Measurements from ENCODE around the gene ST6GALNAC2. TPM values are rescaled to one million over a fixed set of nuclear protein-coding genes. Genes with fewer than 3 reads are reported as not detected.
A peak's percentile ranks its signal among the peaks of the same experiment; 100 is the strongest.

ST6GALNAC2 gene
- total RNA-seq, 2 experiments from 2014 or later, result 3.4 to 3.9 TPM

DNA sequence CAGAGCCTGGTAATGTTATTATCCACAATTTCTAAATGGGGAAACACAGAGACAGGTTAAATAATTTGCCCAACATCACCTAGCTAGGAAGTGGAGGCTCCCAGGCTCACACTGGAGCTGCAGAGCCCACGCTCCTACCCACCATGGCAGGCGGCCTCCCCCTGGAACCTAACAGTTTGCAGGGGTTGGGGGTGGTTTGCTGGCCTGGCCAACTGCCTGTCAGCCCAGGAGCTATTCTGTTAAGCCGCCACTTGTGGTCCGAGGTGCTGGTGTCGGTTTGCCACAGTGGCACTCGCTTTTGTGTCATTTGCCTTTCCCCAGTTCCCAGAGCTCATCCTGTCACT, 42.2 kb downstream of the ST6GALNAC2 start:
- H3K4me3 Mint-ChIP-seq, result no peak overlapping the region
- DNase-seq (no peak), ATAC-seq (ENCODE audit: low read depth) (no peak)
- no peaks in the 10 kb centered on the region for H3K36me3 Mint-ChIP-seq
- POLR2A ChIA-PET, result interaction anchor here (0.8 kb wide), 1 partner anchor 14 kb away, joined by 3 read pairs; no protein-coding TSS in a partner anchor
- H3K27ac Mint-ChIP-seq, result no peak overlapping the region
- no peaks in the 10 kb centered on the region for H3K9me3 Mint-ChIP-seq
- peaks cover 18% of the 10 kb centered on the region for H3K27me3 Mint-ChIP-seq
- H3K4me1 Mint-ChIP-seq, result peaks cover 12% of the 10 kb centered on the region

DNA sequence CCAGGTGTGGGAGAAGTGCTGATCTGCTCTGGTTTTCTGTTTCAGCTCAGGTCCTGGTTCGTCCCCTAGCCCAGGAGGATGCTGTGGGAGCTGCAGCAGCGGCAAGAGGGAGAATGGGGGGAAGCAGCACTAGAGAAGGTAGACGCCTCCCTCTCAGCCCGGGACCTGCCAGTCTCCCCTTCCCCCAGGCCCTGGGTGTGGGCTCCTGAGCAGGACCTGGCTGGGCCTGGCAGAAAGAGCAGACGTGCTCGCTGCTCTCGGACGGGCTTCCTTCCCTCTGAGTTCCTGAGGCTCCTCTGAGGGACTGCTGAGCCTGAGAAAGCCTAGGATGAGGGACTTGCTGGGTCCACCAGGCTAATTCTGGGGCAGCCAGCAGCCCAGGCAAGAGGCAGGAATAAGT, 42.7 kb downstream of the ST6GALNAC2 start:
- H3K4me1 Mint-ChIP-seq, result peaks cover 12% of the 10 kb centered on the region
- DNase-seq, result no peak
- ATAC-seq (ENCODE audit: low read depth), result no peak
- H3K27ac Mint-ChIP-seq, result no peak overlapping the region
- no peaks in the 10 kb centered on the region for H3K9me3 Mint-ChIP-seq
- no peaks in the 10 kb centered on the region for H3K36me3 Mint-ChIP-seq
- peaks cover 20% of the 10 kb centered on the region for H3K27me3 Mint-ChIP-seq
- no peak overlapping the region for H3K4me3 Mint-ChIP-seq
- POLR2A ChIA-PET, result no interaction called here

DNA sequence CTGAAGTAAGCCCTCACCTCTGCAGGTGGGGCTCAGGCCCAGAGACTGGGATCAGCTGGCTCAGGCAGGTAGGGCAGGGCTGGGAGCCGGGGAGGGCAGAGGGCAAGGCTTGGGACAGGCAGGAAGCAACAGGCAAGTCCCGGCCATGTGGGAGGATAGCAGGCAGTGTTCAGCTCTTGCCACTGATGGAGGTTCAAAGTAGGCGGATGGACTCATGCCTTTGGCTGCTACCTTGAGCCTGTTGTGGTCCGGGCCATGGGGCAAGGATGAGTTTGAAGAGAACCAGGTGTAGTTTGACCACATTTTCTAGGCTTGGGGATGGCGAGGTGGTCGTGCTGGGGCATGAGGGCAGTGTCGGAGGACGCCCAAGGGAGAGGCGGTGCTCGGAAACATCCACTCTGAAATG, 43.1 kb downstream of the ST6GALNAC2 start:
- POLR2A ChIA-PET, result no interaction called here
- Mint-ChIP-seq H3K27me3 (peaks cover 20% of the 10 kb centered on the region), H3K36me3 (no peaks in the 10 kb centered on the region), H3K4me3 (no peak overlapping the region), H3K4me1 (peaks cover 12% of the 10 kb centered on the region), H3K9me3 (no peaks in the 10 kb centered on the region), H3K27ac (no peak overlapping the region)
- DNase-seq (no peak), ATAC-seq (ENCODE audit: low read depth) (no peak)

DNA sequence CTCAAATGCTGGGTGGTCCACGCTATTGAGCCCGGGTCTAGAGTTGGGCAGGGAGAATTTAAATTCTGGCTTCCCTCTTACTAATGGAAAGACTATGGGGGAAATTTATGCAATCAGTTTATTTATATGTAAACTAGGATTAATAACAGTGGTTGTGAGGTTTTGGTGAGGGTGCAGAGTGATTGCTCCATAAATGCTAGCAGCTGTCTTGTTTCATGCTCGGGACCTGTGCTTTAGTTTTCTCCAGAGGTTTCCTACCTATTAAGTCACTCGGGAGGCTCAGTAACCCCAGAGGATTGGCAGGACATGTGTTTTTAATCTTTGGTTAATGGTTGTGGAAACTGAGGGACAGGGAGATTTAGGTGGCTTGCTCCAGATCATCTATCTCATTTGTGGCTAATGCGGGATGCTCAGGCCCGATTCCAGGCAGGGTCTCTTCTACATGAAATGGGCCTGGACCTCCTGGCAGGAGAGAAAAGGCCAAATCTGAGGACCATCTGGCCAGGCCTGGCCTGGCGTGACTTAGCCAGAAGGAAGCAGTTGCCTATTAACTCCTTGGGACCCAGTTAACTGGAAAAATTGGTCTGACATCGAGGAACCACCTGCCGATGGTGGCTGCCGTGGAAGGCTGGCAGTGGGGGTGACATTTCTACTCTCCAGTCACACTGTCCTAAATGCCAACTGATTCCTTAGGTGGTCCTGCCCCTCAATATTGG, 43.8 kb downstream of the ST6GALNAC2 start:
- DNase-seq, result no peak
- Mint-ChIP-seq H3K36me3 (no peaks in the 10 kb centered on the region), H3K9me3 (no peaks in the 10 kb centered on the region), H3K4me1 (peaks cover 12% of the 10 kb centered on the region), H3K27ac (no peak overlapping the region), H3K4me3 (no peak overlapping the region), H3K27me3 (peaks cover 24% of the 10 kb centered on the region)
- POLR2A ChIA-PET, result no interaction called here
- ATAC-seq (ENCODE audit: low read depth), result no peak

DNA sequence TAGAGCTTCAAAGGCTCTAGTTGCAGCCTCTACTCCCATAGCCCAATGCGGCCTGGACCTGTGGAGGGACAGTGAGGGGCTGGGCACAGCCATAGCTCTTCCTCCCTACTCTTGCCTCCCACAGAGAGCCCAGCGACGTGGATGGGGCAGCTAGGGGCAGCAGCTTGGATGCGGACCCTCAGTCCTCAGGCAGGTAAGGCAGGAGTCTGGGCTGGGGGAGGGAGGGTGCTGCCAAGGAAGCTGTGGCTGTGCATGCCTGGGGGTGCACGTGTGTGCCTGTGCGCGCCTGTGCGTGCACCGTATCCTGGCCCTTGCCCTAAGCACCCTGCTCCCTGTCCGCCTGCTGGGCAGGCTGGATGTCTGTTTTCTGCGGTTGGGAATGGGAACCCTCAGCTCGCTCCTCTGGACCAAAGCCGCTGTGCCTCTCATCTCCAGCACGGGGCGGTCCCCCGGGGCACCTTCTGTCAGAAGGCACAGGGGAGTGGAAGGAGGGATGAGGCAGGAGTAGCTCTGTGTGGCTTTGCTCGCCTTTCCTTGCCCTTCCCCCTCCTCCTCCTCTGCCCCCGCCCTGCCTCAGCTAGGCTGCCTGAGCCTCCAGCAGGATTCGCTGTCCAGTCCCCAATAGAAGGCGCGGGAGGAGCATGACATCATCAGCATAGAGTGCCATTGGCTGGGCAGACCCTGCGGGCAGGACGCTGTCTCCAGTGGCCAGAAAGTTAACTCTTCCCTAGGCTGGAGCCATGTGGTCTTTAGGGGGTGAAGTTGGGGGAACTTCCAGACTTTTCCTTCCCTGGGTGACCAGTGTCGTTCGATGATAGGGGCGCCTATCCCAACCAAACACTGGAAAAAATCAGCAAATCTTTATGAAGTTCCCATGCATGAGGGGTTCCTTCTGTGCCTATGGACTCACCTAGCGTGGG, 45.0 kb downstream of the ST6GALNAC2 start:
- H3K36me3 Mint-ChIP-seq, result no peaks in the 10 kb centered on the region
- H3K9me3 Mint-ChIP-seq, result no peaks in the 10 kb centered on the region
- no peak overlapping the region for H3K27ac Mint-ChIP-seq
- peaks cover 31% of the 10 kb centered on the region for H3K27me3 Mint-ChIP-seq
- peaks cover 11% of the 10 kb centered on the region for H3K4me1 Mint-ChIP-seq
- DNase-seq (no peak), ATAC-seq (ENCODE audit: low read depth) (peak; percentile 35)
- POLR2A ChIA-PET, result interaction anchor here (1.5 kb wide), 1 partner anchor 13 kb away, joined by 6 read pairs; no protein-coding TSS in a partner anchor
- no peak overlapping the region for H3K4me3 Mint-ChIP-seq

DNA sequence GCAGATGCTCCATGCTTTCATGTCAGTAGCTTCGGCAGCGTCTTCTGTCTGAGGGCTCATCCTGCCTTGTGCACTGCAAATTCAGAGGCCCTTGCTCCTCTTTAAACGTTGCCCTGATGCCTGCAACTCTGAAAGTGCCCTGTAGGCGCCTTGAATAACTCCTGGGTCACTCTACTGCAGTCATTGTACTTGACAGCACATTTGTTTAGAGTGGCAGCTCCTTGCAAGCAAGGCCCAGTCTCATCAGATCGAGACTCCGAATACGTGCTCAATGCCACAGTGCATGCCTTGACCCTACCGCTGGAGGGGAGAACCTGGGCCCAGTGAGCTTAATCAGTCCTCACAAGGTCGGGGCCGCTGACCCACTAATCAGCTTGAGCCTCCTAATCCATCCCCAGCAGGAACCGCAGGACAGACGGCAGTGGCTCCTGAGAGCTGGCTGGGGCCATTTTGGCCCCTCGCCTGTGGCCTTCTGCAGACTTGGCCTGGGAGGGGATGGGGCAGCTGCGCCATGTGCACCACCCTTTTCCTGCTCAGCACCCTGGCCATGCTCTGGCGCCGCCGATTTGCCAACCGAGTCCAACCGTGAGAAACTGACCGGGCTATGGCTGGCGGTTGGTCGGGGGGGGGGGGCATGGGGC, 45.9 kb downstream of the ST6GALNAC2 start, which contains the start of gene PRCD:
Gene PRCD, plus strand, starts transcription at position 414 of the 641 bp plus-strand sequence. Its CDS starts 98 bp downstream, at position 512.
- Mint-ChIP-seq H3K9me3 (no peaks in the 10 kb centered on the region), H3K4me1 (peaks cover 11% of the 10 kb centered on the region), H3K36me3 (no peaks in the 10 kb centered on the region), H3K4me3 (peak within 1 kb of the TSS; percentile 28), H3K27ac (no peak within 1 kb of the TSS), H3K27me3 (peaks cover 36% of the 10 kb centered on the region)
- POLR2A ChIA-PET, result interaction anchor here (1.5 kb wide), 1 partner anchor 12 kb away, joined by 6 read pairs; no protein-coding TSS in a partner anchor
- DNase-seq (no peak), ATAC-seq (ENCODE audit: low read depth) (no peak)

DNA sequence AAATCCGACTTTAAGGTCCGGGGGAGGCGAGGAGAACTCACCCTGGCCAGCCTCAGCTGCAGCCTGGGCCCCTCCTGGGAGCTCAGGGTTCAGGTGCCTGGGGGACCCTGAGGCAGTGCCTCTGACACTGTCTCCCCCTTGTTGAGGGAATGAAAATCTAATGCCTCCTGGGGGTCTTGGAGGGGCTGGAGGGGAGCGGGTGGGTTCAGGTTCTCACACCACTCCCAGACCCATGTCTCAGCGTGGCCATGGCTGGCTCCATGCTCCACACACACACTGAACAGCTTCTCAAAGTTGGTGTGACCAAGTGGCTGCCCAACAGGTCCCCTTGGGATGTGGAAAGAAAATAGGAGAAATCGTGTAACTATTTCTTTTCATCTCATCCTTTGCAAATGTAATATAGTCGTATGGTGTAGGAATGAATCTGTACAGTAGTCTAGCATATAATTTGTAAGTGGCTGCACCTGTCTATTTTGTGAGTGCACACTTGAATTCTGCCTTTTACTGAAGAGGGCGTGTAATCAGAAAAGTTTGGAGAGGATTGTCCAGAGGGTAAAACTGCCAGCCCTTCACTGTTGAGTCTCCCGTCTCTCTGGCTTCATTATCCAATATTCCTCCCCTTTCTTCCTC, 46.6 kb downstream of the ST6GALNAC2 start:
- Mint-ChIP-seq H3K4me1 (peaks cover 8% of the 10 kb centered on the region), H3K4me3 (peak overlapping the region; percentile 28), H3K27me3 (peaks cover 36% of the 10 kb centered on the region), H3K27ac (no peak overlapping the region), H3K9me3 (no peaks in the 10 kb centered on the region), H3K36me3 (no peaks in the 10 kb centered on the region)
- ATAC-seq (ENCODE audit: low read depth), result no peak
- POLR2A ChIA-PET, result interaction anchor here (0.5 to 0.6 kb wide), 2 partner anchors 18 to 546 kb away, joined by 3 read pairs; no protein-coding TSS in a partner anchor
- no peak for DNase-seq

DNA sequence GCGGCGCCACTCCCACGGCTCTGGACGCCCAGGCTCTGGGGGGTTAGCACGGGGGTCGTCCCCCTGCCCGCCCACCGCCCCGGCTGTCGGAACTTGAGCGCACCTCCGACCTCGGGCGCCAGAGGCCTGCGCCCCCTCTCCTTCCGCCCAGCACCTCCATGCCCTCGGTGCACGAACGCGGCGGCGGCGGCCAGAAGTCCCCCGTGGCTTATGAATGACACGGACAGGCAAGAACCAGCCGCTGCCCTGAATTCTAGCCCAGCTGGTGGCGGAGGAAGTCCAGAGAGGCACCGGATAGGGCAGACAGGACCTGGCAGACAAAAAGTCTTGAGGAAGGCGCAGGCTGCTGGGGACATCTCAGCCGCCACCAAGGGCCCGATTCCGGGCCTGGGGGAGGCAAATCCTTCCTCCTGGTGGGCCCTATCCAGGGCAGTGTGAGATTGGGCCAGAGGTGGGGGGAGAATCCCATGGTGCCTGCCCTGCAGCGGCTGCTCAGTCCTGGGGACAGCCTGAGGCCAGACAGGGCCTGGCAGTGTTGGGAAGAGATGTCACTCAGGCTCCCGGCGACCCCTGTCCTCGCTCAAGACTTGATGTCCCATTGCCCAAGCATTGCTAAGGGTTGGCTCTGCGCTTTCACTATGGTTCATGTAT, 47.3 kb downstream of the ST6GALNAC2 start:
- H3K27ac Mint-ChIP-seq, result no peak overlapping the region
- DNase-seq (no peak), ATAC-seq (ENCODE audit: low read depth) (no peak)
- POLR2A ChIA-PET, result interaction anchor here (0.5 to 0.6 kb wide), 2 partner anchors 19 to 546 kb away, joined by 3 read pairs; no protein-coding TSS in a partner anchor
- H3K27me3 Mint-ChIP-seq, result peaks cover 34% of the 10 kb centered on the region
- peaks cover 5% of the 10 kb centered on the region for H3K4me1 Mint-ChIP-seq
- no peaks in the 10 kb centered on the region for H3K9me3 Mint-ChIP-seq
- H3K4me3 Mint-ChIP-seq, result peak overlapping the region; percentile 28
- H3K36me3 Mint-ChIP-seq, result no peaks in the 10 kb centered on the region

DNA sequence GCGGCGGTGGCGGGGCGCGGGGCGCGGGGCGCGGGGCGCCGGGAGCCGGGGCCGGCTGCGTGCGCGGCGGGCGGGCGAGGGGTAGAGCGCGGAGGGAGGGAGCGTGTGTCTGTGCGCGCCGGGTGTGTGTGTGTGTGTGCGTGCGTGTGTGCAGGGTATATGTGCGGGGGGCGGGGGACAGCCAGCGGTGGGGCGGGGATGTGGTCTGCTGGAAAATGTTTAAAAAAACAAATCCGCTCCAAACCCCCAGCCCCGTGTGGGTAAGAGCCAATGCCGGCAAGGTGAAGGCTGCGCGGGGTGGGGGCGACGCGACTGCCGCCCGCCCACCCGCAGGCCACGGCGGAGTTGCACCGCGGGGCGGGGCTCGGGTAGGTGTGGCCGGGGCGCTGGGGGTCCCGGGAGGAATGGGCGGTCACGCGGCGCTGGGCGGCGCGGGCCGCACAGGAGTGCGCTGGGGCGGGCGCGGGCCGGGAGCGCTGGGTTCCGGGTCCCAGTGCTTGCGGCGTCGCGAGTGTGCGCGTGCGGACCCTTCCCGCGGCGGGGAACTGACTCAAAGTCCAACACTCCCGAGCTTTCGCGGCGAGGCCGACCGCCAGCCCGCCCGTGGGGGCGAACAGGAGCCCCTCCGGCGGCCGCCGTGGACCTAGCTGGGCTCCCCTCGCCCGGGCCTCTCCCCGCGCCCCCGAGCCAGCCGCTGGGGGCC, 47.9 kb downstream of the ST6GALNAC2 start, which contains the start of gene CYGB:
Gene CYGB, minus strand, starts transcription at position 132 of the 703 bp plus-strand sequence. CDS start 167 bp downstream, outside the sequence.
- Mint-ChIP-seq H3K4me1 (peaks cover 5% of the 10 kb centered on the region), H3K9me3 (no peaks in the 10 kb centered on the region), H3K27ac (no peak within 1 kb of the TSS), H3K4me3 (no peak within 1 kb of the TSS), H3K27me3 (peaks cover 34% of the 10 kb centered on the region), H3K36me3 (no peaks in the 10 kb centered on the region)
- ATAC-seq (ENCODE audit: low read depth), result peak; percentile 31
- DNase-seq, result no peak
- POLR2A ChIA-PET, result interaction anchor here (0.6 to 1.1 kb wide), 2 partner anchors 10 to 196 kb away, joined by 5 to 7 read pairs; no protein-coding TSS in a partner anchor

DNA sequence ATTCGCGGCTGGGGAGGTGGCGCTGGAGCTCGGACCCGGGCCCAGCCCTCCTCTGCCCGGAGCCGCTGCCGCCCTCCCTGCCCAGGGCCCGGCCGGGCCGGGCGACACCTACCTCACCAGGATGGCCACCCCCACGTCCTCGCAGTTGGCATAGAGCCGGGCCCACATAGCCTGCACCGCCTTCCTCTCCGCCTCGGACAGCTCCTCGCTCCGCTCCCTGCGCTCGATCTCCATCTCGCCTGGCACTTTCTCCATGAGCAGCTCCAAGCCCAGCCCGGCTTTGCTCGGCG, 48.4 kb downstream of the ST6GALNAC2 start:
- Mint-ChIP-seq H3K36me3 (no peaks in the 10 kb centered on the region), H3K4me3 (no peak overlapping the region)
- POLR2A ChIA-PET, result interaction anchor here (1.1 kb wide), 1 partner anchor 9 kb away, joined by 5 read pairs; no protein-coding TSS in a partner anchor

DNA sequence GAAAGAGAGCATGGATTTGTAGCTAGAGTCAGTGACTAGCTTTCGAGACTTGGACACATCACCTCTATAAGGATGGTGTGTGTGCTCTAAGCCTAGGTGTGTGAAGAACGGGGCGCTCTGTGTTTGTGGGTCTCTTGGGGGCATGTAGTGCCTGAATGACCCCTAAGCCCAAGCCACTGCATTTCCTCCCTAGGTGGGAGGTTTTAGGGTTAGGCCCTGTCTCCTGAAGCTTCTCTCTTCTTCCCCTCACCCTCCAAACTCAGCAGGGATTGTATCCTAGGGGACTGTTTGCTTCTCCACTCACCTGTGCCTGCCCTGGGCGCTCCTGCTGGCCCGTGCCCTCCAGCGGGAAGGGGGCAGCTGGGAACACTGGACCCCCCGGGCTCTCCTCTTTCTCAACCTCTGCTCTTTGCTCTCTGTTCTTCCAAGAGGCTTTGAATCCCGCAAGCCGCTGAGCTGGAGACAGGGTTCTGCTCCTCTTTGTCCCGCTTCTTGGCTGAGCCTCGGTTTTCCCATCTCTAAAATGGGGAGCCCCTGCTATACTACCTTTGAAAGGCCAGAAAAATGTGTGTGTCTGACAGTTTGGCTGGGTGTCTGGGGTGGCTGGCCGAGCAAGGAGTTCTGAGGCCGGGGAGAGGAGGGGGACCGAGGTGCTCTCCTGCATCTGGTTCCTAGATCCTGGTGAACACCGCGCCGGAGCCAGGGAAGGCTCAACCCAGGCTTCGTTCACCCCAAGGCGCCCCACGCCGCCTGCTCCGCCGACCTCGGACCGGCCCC, 49.0 kb downstream of the ST6GALNAC2 start:
- Mint-ChIP-seq H3K27me3 (peaks cover 32% of the 10 kb centered on the region), H3K27ac (no peak overlapping the region), H3K9me3 (no peaks in the 10 kb centered on the region), H3K36me3 (no peaks in the 10 kb centered on the region), H3K4me1 (peaks cover 5% of the 10 kb centered on the region), H3K4me3 (no peak overlapping the region)
- POLR2A ChIA-PET, result interaction anchor here (0.8 to 1.1 kb wide), 2 partner anchors 9 to 20 kb away, joined by 3 to 5 read pairs; no protein-coding TSS in a partner anchor
- no peak for ATAC-seq (ENCODE audit: low read depth)
- DNase-seq, result no peak

More for the DNA sequence above, 48.4 kb downstream of the ST6GALNAC2 start:
- no peak for DNase-seq
- Mint-ChIP-seq H3K9me3 (no peaks in the 10 kb centered on the region), H3K27ac (no peak overlapping the region), H3K27me3 (peaks cover 34% of the 10 kb centered on the region), H3K4me1 (peaks cover 5% of the 10 kb centered on the region)
- no peak for ATAC-seq (ENCODE audit: low read depth)

All from activated naive CD8-positive, alpha-beta T cell treated with anti-CD3 and anti-CD28 coated beads, Interleukin-2, amount 10 ng/mL, durations not matched to agents 7 days and 5 days (primary cell).